Stimulated activated CD8-positive, alpha-beta memory T cell treated with anti-CD3 and anti-CD28 coated beads, Interleukin-7, amount 100 ng/mL, for 24 hours (primary cell): ENCODE results near the gene DNMT3L.

Experiments used
- DNase-seq: peaks from one replicate; pipeline ENCODE4 v3.0.0-alpha.2; 2020; ENCODE audit warnings: low read depth

The DNMT3L gene

DNA sequence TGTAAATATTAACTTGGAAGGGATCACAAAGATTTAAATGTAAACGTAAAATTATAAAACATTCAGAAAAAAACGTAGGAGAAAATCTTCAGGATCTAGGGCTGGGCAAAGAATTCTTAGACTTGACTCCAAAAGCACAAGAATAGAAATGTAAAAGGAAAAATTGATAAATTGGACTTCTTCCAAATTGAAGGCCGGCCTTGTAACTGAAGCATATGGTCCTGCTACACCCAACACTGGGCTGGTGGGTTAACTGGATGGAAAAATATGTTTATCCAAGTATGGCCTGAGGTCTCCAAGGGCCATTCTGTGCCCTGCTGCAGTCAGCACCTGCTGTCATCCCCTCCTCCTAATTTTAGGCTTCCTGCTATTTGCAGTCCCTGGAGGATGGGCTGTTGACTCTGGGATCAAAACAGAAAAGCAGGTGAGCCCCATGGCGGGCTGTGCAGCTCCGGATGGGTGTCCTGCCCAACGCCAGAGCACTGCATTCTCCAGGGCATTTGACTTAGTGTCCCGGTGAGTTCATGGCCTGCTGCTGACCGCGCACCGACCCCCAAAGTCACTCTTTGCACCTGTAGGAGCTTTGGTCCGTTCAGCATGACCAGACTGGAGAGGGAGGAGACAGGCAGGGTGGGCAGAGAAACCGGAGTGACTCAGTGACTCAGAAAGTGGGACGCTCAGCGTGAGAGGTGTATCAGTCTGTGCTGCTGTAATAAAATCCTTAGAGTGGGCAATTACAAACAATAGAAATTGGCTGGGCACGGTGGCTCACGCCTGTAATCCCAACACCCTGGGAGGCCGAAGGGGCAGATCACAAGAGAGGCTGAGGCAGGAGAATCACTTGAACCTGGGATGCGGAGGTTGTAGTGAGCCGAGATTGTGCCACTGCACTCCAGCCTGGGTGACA is 17.9 kb upstream of the DNMT3L start:
- no peak for DNase-seq

GRCh38 chr21:44275041-44275440 is 13.3 kb upstream of the DNMT3L start:
- DNase-seq: no peak

- DNase-seq: no peak
These were observed 11.3 kb upstream of the DNMT3L start for GRCh38 chr21:44273046-44273445.

DNA sequence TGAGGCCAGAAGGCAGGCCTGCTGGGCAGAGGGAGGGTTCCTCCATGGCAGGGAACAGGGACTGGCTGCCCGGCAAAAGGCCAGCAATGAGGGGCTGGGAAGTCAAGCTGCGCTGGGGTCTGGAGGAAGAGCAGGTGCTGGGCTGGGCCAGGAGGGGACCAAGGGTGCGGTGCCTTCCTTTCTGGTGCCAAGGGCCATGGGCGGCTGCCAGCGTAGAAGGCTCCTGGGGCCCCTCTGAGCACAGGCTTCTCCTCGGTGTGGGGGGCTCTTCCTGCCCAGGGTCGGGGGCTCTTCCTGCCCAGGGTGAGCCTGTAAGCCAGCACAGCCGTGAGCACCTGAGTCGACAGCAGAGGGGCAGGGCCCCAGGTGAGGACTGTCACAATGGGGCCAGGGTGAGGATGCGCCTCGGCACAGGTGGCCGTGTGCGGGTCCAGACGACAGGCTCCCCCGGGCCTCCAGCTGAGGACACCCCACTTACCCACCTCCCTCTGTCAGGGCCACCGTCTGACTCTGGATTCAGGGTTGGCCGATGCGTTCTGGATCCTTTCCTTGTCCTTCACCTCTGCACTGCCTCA is 10.7 kb upstream of the DNMT3L start:
- no peak for DNase-seq

DNA sequence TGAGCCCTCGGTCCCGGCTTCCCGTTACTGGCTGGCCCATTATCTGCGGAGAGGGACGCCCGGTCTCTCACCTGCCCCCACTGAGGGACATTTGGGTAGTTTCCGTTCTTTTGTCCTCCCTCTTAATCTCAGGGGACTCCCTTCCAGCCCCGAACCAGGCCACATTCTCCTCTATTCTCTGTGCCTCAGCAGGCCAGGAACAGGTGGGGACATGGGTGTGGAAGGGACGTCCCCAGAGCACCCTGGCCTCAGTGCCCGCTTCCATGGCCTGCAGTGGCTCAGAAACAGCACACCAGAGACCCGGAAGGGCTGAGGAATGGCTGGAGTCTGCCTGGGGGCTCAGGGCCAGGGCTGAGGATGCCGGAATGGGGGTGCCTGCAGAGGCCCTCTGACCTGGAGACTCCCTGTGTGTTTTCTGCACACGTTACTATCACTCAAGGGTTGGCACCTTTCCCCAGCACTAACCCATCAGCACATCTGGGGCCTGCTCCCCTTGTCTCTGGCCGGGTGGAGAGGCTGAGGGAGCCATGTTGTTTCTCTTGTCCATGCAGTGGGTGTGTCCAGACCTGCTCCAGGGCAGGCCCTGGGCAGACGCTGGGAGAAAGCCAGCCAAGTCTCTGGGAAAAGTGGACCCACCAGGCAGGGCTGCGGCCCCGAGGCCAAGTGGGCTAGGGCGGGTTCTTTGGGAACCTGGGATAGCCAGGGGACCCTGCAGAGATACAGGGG is 10.0 kb upstream of the DNMT3L start:
- DNase-seq: no peak

- no peak for DNase-seq
These were observed 7.4 kb upstream of the DNMT3L start for GRCh38 chr21:44269090-44269489.

DNA sequence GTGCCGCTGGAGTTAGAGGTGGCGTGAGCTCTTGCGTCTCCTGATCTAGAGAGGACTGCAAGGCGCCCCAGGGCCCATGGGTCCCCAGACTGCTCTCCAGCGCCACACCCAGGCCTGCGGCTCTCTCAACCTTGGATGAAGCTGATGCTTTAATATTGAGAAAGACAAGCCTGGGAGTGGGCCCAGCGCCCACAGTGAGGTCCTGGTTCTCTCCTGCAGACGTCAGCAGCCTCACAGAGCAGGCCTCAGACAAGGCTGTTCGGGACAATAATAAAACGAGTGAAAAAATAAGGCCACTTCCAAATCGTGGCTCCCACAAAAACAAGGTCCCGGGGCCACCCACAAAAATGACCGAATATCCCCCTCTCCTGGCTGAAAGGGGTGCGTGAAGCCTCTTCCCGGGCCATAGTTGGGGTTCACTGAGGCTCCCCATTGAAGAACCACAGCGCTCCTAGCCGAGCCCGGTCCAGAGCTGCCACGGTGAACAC is 6.0 kb upstream of the DNMT3L start:
- no peak for DNase-seq

DNA sequence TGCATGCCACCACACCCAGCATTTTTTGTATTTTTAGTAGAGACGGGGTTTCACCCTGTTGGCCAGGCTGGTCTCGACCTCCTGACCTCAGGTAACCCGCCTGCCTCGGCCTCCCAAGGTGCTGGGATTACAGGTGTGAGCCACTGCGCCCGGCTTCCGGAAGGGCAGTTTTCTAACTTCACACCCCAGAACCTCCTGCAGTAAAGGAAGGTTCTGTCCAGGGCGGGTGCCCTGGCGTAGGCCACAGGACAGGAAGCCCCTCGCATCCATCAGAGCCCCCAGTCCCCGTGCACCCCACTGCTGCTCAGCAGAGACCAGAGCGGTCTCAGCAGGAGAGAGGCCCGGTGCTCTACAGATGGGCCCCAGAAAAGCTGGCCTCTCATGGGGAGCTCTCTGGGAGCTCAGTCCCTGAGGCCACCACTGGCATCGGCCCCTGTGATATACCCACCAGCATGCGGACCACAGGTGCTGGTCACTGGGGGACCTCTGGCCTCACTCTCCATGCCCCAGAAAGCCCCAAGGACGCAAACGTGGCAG is 4.1 kb upstream of the DNMT3L start:
- DNase-seq: no peak

DNA sequence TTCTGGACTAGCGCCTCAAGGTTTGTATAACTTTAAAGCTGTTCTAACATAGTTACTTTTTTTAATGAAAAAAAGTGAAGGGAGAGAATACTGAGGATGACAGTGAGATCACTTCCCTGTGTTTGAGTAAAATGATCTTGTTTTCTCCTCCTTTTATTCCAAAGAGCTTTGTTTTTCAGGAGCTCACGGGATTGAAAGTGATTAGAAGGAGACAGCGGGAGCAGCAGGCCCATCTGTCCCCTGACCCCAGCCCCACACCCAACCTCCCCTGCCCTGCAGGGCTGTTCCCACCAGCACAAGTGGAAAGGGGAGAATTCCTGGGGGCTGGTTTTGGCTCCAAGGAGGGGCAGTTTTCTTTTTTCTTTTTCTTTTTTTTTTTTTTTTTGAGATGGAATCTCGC is 2.1 kb upstream of the DNMT3L start:
- DNase-seq: no peak

DNA sequence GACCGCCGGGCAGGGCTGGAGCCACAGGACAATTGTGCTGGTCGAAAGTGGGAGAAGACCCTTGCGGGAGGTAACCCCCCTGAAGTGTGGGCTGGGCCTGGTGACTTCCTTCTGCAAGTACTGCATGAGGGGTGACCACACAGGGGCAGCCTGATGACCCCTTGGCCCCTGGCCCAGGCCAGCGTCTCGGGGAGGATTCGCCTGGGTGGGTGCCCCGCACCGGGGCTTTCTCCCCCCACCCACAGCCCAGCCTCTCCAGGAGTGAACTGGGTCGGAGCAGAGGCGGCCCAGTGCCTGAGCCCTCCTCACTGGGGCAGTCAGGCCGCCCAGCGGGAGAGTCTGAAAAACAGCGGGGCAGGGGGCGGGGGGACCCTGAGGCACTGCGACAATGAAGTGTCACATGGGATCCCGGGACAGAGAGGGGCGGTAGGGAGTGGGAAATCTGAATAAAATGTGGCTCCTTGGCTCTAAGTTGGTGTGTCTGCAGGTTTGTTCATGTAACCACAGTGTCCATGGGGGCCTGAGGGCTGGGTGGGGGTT is 1.6 kb upstream of the DNMT3L start:
- DNase-seq: no peak

- DNase-seq: no peak
These were observed 800 bp upstream of the DNMT3L start for GRCh38 chr21:44262338-44263056.

DNA sequence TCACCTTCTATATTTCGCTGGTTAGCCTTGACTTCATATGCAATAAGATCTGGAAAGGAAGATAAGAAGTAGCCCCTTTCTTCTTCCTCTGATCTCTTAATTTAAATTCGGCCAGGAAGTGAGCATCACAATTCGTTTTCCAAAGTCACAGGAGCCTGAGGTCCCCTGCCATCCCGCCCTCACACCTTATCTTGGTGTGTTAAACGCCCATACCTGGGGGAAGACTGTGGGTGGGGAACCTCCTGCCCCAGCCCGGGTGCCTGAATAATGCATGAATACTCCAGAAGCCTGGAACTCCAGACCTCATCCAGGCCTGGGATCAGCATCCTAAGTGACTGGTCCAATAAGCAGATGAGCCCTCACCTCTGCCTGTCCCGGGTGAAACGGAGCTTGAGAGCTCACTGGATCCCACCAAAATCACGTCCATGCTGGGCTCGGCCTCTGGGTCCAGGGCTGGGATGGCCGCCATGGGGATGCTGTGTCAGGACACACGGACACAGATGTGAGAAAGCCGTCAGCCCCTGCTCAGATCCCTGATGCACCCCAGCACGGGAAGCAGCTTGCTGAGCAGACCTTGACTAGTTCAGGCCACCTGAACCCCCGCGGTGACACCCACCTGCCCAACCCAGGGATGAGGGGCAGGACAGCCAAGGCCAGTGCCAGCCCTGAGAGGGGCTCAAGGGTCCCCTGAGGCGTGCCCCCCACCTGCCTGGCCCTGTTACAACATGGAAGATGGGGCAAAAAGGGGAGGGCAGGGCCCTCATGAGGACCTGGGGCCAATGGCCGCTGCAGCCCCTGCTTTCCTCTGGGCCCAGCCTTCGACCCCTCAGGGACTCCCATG is 686 bp downstream of the DNMT3L start:
- DNase-seq: no peak

GRCh38 chr21:44260066-44260465 is 1.6 kb downstream of the DNMT3L start:
- DNase-seq: no peak

GRCh38 chr21:44259082-44259705 is 2.5 kb downstream of the DNMT3L start:
- DNase-seq: no peak

- DNase-seq: no peak
These were observed 3.5 kb downstream of the DNMT3L start for GRCh38 chr21:44258056-44258725.

DNA sequence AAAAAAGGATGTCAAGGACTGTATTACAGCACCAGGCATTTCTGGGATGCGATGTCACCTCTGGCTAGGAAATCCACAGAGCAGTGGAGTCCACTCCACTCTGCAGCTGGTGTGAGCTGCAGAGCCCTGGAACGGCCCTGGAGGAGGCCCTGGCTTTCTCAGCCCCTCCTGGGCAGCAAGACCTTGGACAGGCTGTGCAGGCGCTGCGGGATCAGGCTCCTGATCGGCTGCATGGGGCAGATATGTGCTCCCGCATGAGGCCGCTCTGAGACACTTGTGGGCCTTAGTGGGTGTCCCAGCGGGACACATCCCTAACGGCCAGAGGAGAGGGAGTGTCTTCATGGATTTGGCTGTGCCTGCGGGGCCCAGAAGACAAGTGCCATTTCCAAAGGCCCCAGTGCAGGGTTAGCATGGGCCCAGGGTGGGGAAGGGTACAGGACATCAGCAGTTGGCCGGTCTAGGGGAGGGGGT is 6.2 kb downstream of the DNMT3L start:
- DNase-seq: no peak

DNA sequence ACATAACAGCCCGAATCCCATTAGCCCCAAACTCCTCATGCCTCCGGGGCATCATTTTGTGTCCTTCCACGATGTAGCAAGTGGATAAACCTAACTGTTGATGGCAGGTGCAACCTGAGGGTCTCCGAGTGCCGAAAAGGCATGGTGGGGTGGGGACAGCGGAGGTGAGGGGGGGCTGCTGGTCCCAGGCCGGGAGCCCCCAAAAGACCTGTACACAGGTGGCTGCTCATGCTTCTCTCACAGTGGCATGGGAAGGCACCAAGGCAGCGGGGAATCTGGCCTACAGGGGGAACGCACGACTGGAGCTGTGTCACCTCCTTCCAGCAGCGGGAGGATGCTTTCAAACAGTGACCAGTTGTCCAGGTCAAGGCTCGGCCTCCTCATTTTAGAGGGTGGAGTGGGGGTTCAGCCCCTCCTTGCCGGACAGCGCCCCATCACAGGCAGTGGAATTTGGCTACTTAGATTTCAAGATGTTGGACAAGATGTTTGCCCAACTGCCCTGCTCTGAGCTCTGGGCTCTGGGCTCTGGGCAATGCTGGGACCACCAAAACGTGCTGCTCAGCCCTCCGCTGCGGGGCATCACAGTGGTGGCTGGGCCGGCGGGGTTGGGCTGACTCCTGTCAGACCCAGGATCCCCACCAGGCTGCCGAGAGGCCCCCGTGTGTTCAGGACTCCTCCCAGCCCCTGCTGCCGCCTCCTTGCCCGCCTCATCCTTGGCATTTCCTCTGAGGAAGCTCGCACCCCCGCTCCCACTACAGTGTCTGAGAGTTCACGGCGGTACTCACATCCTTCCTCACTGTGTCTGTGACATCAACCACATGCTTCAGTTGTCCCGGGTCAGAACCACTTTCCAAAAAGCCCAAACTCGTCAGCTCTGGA is 7.6 kb downstream of the DNMT3L start:
- DNase-seq: no peak
